Thoracic aorta (tissue), 2 donors: ENCODE measurements around the gene DCN. TPM values are rescaled to one million over a fixed set of nuclear protein-coding genes. Genes with fewer than 3 reads are reported as not detected.

ENCODE experiments used
- ATAC-seq: fragments of 150-250 bp; one replicate; pipeline ENCODE4 v1.8.0; 2017; ENCODE audit warnings: low read depth; ENCODE audit not compliant: insufficient number of reproducible peaks, low FRiP score
- DNase-seq: peaks from one replicate; pipeline ENCODE4 v3.0.0-alpha.2; 2020; ENCODE audit warnings: low spot score
- H3K27ac ChIP-seq, 2 donors: fragments of 200-600 bp; sonication (generic); 1 replicate in 1 of 2; 2 replicates in 1 of 2; pipeline ENCODE4 v1.5.1; 2016; ENCODE audit warnings: mild to moderate bottlenecking in 2 of 2, moderate library complexity in 2 of 2
- H3K27me3 ChIP-seq: fragments of 200-600 bp; sonication (generic); replicated peaks from 2 replicates; pipeline ENCODE4 v1.6.0; 2016; ENCODE audit warnings: mild to moderate bottlenecking; ENCODE audit not compliant: insufficient read depth
- H3K36me3 ChIP-seq: fragments of 200-600 bp; sonication (generic); one replicate; pipeline ENCODE4 v1.5.1; 2016
- H3K4me1 ChIP-seq, 2 donors: fragments of 200-600 bp; sonication (generic); 1 replicate in 1 of 2; 2 replicates in 1 of 2; pipeline versions ENCODE4 v1.5.1 to v1.6.0; 2016; ENCODE audit warnings: low read depth in 2 of 2, mild to moderate bottlenecking in 1 of 2; ENCODE audit not compliant: control insufficient read depth in 1 of 2
- H3K4me3 ChIP-seq: fragments of 200-600 bp; sonication (generic); 2 replicates; pipeline ENCODE4 v1.5.1; 2016; ENCODE audit warnings: mild to moderate bottlenecking
- H3K9me3 ChIP-seq: fragments of 200-600 bp; sonication (generic); 2 replicates; pipeline ENCODE4 v1.5.1; 2016
- total RNA-seq, 2 donors: library from RNA; depleted of rRNA; stranded (reverse); fragments of >200 nt; gene quantifications; one replicate each; pipeline versions ENCODE4 v1.1.0 to v1.2.3, GENCODE V29; 2016
- TF ChIP-seq, protein P1 (sequence below): fragments of 200-600 bp; sonication (generic); IDR thresholded peaks from one replicate; pipeline ENCODE4 v1.5.1; 2019; ENCODE audit warnings: antibody characterized with exemption

DCN gene
- total RNA-seq, 2 donors from 2014 or later = 869 to 1,972 TPM

DNA sequence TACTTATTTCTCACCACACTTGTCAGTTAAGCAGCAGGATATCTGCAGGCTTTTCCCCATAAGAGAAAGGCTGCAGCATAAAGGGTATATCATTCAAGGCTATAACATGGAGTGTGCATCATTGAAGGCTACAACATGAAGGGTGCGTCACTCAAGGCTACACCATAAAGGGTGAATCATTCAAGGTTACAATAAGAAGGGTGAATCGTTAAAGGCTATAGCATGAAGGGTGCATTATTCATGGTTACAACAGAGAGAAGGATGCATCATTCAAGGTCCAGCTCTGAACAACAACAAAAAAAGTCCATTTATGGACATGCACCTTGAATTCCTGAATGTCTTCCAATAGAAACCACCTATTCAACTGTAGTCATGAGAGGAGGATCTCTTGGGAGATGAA lies 38.6 kb downstream of the DCN start:
- H3K27me3 ChIP-seq = no peaks in the 10 kb centered on the region
- no peak overlapping the region for H3K27ac ChIP-seq
- no peak for DNase-seq
- no peak for ATAC-seq
- H3K9me3 ChIP-seq = no peaks in the 10 kb centered on the region
- no peak overlapping the region for H3K4me3 ChIP-seq
- no peaks in the 10 kb centered on the region for H3K36me3 ChIP-seq
- peaks cover 12 to 44% of the 10 kb centered on the region in 2 donors for H3K4me1 ChIP-seq
- TF ChIP-seq, protein P1, sequence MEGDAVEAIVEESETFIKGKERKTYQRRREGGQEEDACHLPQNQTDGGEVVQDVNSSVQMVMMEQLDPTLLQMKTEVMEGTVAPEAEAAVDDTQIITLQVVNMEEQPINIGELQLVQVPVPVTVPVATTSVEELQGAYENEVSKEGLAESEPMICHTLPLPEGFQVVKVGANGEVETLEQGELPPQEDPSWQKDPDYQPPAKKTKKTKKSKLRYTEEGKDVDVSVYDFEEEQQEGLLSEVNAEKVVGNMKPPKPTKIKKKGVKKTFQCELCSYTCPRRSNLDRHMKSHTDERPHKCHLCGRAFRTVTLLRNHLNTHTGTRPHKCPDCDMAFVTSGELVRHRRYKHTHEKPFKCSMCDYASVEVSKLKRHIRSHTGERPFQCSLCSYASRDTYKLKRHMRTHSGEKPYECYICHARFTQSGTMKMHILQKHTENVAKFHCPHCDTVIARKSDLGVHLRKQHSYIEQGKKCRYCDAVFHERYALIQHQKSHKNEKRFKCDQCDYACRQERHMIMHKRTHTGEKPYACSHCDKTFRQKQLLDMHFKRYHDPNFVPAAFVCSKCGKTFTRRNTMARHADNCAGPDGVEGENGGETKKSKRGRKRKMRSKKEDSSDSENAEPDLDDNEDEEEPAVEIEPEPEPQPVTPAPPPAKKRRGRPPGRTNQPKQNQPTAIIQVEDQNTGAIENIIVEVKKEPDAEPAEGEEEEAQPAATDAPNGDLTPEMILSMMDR = no peak

DNA sequence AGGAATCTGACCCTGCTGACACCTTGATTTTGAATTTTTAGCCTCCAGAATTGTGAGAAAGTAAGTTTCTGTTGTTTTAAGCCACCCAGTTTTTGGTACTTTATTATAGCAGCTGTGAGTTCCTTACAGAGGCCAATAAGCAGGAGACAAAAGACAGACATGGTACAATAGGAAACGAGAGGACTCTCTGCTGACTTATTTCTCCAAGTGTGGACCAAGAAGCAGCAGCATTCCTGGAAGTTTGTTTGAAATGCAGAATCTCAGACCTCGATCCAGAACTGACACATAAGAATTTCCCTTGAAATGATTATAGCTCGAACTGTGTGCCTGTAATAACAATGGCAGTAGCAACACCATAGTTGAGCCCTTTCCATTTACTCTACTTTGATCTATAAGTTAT lies 39.4 kb downstream of the DCN start:
- H3K4me1 ChIP-seq = peaks cover 20 to 53% of the 10 kb centered on the region in 2 donors
- TF ChIP-seq, protein P1 = no peak

DNA sequence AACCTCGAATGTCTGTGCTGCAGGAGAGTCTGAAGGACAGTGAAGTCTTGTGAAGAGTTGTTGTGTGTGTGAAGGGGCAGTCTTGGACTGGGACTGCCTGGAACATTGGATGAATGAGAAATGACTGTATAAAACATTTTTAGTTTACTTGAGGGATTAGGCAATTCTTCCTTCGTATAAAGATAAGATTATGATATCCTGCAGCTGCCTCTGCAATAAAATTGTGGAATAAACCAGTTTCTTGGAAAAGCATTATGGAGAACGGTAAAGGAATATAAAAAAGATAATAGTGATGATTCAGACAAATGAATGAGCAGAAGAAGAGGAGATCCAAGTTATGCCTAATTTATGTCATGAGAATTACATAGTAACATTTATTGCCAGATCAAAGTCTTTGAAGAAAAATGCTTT lies 40.4 kb downstream of the DCN start:
- Histone ChIP-seq H3K27me3 (no peaks in the 10 kb centered on the region), H3K4me3 (no peak overlapping the region), H3K4me1 (peaks cover 27 to 62% of the 10 kb centered on the region in 2 donors), H3K9me3 (no peaks in the 10 kb centered on the region), H3K27ac (no peak overlapping the region), H3K36me3 (no peaks in the 10 kb centered on the region)
- DNase-seq (no peak), ATAC-seq (no peak)
- TF ChIP-seq, protein P1 = no peak

More for the DNA sequence above, 39.4 kb downstream of the DCN start:
- ATAC-seq = no peak
- Histone ChIP-seq H3K27ac (peak overlapping the region in 1 of 2 donors; percentile 7), H3K4me3 (no peak overlapping the region), H3K27me3 (no peaks in the 10 kb centered on the region), H3K36me3 (no peaks in the 10 kb centered on the region), H3K9me3 (no peaks in the 10 kb centered on the region)
- DNase-seq = no peak

DNA sequence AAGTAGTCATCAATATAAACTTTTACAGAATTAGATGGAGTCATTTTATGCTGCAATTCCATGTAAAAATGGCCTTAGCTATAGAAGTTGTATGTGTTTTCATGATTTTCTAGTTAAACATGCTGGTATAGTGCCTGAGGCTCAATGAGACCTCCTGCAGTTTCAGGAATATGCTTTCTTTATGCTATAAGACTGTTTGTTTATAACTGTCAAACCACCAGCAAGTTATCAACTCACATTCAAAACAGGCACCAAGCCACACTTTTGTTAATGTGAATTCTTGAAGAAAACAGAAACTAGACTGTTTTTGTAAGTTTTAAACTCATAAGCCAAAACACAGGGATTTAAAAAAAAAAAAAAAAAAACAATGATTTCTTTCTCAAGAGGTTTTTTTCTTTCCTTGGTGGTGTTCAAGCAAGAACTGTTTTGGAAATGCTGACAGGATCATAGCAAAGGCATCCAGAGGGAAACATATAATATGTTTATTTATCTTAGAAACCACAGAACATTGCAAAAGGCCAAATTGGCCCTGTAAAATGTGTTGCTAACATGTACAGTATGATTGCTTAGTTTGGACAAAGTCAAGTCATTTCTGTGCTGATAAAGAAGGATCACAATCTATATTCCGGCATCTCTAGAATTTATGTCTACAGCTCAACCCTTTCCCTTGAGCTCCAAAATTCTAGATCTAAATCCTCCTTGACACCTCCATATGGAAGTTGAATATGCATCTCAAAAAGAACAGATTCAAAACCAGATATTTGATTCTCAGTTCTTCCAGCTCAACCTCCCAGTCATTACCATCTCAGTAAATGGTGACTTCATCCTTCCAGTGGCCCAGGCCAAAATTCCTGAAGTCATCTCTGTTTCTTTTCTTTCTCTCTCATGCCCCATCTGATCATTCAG lies 42.3 kb downstream of the DCN start:
- DNase-seq (no peak), ATAC-seq (no peak)
- H3K27me3 ChIP-seq = no peaks in the 10 kb centered on the region
- no peaks in the 10 kb centered on the region for H3K36me3 ChIP-seq
- no peaks in the 10 kb centered on the region for H3K9me3 ChIP-seq
- peak overlapping the region; percentile 24 to 55 for H3K27ac ChIP-seq
- no peak overlapping the region for H3K4me3 ChIP-seq
- peaks cover 27 to 63% of the 10 kb centered on the region in 2 donors for H3K4me1 ChIP-seq
- TF ChIP-seq, protein P1 = no peak

DNA sequence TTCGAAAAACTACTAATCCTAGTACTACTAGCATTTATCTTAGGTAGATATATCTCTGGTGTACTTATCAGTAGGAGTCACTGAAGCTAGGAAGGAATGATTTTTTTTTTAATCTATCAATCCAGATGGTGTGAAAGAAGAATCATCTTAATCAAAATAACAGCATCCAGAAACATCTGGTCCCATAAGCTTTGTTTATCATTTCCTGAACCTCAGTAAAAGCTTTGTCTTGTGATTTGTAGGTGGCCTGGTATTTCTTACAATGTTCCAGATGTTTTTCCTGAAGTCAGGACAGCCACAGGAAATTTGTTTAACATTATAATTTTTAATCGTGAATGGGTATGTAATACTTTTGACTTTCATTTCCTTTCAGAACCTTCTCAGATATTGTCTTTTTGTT lies 43.3 kb downstream of the DCN start:
- Histone ChIP-seq H3K4me1 (peaks cover 27 to 63% of the 10 kb centered on the region in 2 donors), H3K4me3 (no peak overlapping the region), H3K27me3 (no peaks in the 10 kb centered on the region), H3K27ac (peak overlapping the region in 1 of 2 donors; percentile 55), H3K36me3 (no peaks in the 10 kb centered on the region), H3K9me3 (no peaks in the 10 kb centered on the region)
- TF ChIP-seq, protein P1 = no peak
- no peak for ATAC-seq
- no peak for DNase-seq
